Smooth muscle cell (in vitro differentiated cells): ENCODE measurements around the gene NOX3. TPM values are rescaled to one million over a fixed set of nuclear protein-coding genes. Genes with fewer than 3 reads are reported as not detected.
"Not testable (repeated sequence)": the region's sequence is repeated elsewhere in the genome, so short reads cannot be mapped to it uniquely, and the experiment has no call there.

Experiments
- DNase-seq: peaks from one replicate; lab custom pipeline; 2025; ENCODE audit not compliant: unreplicated experiment; lab: John Stamatoyannopoulos, UW
- H2AFZ ChIP-seq: fragments of 200-600 bp; sonication (generic); 2 replicates; pipeline ENCODE4 v1.6.0; 2016; ENCODE audit warnings: antibody characterized with exemption, low read depth, mild to moderate bottlenecking
- H3F3A ChIP-seq: fragments of 200-600 bp; sonication (generic); 2 replicates; pipeline ENCODE4 v1.6.0; 2017; ENCODE audit warnings: antibody characterized with exemption, low read depth
- H3K27ac ChIP-seq: fragments of 200-600 bp; sonication (generic); 2 replicates; pipeline ENCODE4 v1.5.1; 2016; ENCODE audit warnings: low read depth, mild to moderate bottlenecking
- H3K27me3 ChIP-seq: fragments of 200-600 bp; sonication (generic); 2 replicates; pipeline ENCODE4 v1.6.1; 2016; ENCODE audit warnings: low read depth, mild to moderate bottlenecking
- H3K36me3 ChIP-seq: fragments of 200-600 bp; sonication (generic); 2 replicates; pipeline ENCODE4 v1.5.1; 2016; ENCODE audit warnings: low read depth
- H3K4me1 ChIP-seq: fragments of 200-600 bp; sonication (generic); 2 replicates; pipeline ENCODE4 v1.5.1; 2016; ENCODE audit warnings: low read depth
- H3K4me2 ChIP-seq: fragments of 200-600 bp; sonication (generic); 2 replicates; pipeline ENCODE4 v1.6.0; 2016; ENCODE audit warnings: mild to moderate bottlenecking
- H3K4me3 ChIP-seq: fragments of 200-600 bp; sonication (generic); 2 replicates; pipeline ENCODE4 v1.5.1; 2016; ENCODE audit warnings: mild to moderate bottlenecking
- H3K79me2 ChIP-seq: fragments of 200-600 bp; sonication (generic); 2 replicates; pipeline ENCODE4 v1.6.0; 2016; ENCODE audit warnings: low read depth, mild to moderate bottlenecking
- H3K9ac ChIP-seq: fragments of 200-600 bp; sonication (generic); 2 replicates; pipeline ENCODE4 v1.6.0; 2016; ENCODE audit warnings: low read depth
- H3K9me3 ChIP-seq: fragments of 200-600 bp; sonication (generic); replicated peaks from 2 replicates; pipeline ENCODE4 v1.5.1; 2016; ENCODE audit warnings: low read depth
- H4K20me1 ChIP-seq: fragments of 200-600 bp; sonication (generic); 2 replicates; pipeline ENCODE4 v1.6.0; 2016; ENCODE audit warnings: low read depth
- CTCF ChIP-seq: fragments of 200-600 bp; sonication (generic); IDR thresholded peaks from 2 replicates; pipeline ENCODE4 v1.5.1; 2017; ENCODE audit warnings: borderline replicate concordance, mild to moderate bottlenecking, antibody characterized with exemption; ENCODE audit not compliant: insufficient read depth, poor library complexity, severe bottlenecking
- WGBS: methylation state at CpG from one replicate; pipeline ENCODE4 v1.1.7; 2016; ENCODE audit warnings: low lambda C conversion rate; 5-methylcytosine and 5-hydroxymethylcytosine counted together
- polyA plus RNA-seq: library from polyadenylated mRNA; unstranded; fragments of >200 nt; fragmentation: Nextera tagmentation; extraction: Ambion mirVana; gene quantifications from 2 replicates; pipeline ENCODE4 v1.2.1, GENCODE V29; 2016
- total RNA-seq: library from RNA; depleted of rRNA; stranded (reverse); fragments of >200 nt; gene quantifications from 2 replicates; pipeline ENCODE4 v1.2.3, GENCODE V29; 2014

Gene NOX3
- total and polyA plus RNA-seq, 2 experiments from 2014 or later = not detected

- H3K9me3 ChIP-seq = no peaks in the 10 kb centered on the region
- H3K36me3 ChIP-seq = no peaks in the 10 kb centered on the region
- H3K4me2 ChIP-seq = no peak overlapping the region
- no peak overlapping the region for H3K27ac ChIP-seq
- no peaks in the 10 kb centered on the region for H3K4me1 ChIP-seq
- no peaks in the 10 kb centered on the region for H3K27me3 ChIP-seq
- TF ChIP-seq CTCF = no peak
- DNase-seq = no peak
- no peak overlapping the region for H3K9ac ChIP-seq
- 41% methylated on average over 1 of the region's 1 CpG for WGBS
- H3K4me3 ChIP-seq = no peak overlapping the region
- H3F3A ChIP-seq = no peaks in the 10 kb centered on the region
- no peaks in the 10 kb centered on the region for H3K79me2 ChIP-seq
- no peak overlapping the region for H2AFZ ChIP-seq
- no peaks in the 10 kb centered on the region for H4K20me1 ChIP-seq
Measured at GRCh38 chr6:155472886-155473285, 17.2 kb upstream of the NOX3 start.

GRCh38 chr6:155470979-155471616, 15.5 kb upstream of the NOX3 start:
- H3K27ac ChIP-seq, H3K4me1 ChIP-seq, DNase-seq, H3K9ac ChIP-seq, H3K27me3 ChIP-seq, H2AFZ ChIP-seq, H3K4me2 ChIP-seq, H3K36me3 ChIP-seq, H4K20me1 ChIP-seq, H3F3A ChIP-seq, H3K4me3 ChIP-seq, H3K79me2 ChIP-seq, H3K9me3 ChIP-seq: not testable (repeated sequence)
- 86% methylated on average over 5 of the region's 5 CpGs for WGBS

GRCh38 chr6:155468543-155468942, 12.9 kb upstream of the NOX3 start:
- WGBS = 88% methylated on average over 3 of the region's 3 CpGs
- H4K20me1 ChIP-seq, H2AFZ ChIP-seq, H3K9ac ChIP-seq, H3K4me2 ChIP-seq, H3K27me3 ChIP-seq, DNase-seq, H3K36me3 ChIP-seq, H3K4me3 ChIP-seq, H3K27ac ChIP-seq, H3K9me3 ChIP-seq, H3K79me2 ChIP-seq, H3F3A ChIP-seq, H3K4me1 ChIP-seq: not testable (repeated sequence)

- no peaks in the 10 kb centered on the region for H3K4me1 ChIP-seq
- H2AFZ ChIP-seq = no peak overlapping the region
- H3K36me3 ChIP-seq = no peaks in the 10 kb centered on the region
- H3K4me2 ChIP-seq = no peak overlapping the region
- H3K9me3 ChIP-seq = no peaks in the 10 kb centered on the region
- H3K4me3 ChIP-seq = no peak overlapping the region
- TF ChIP-seq CTCF = no peak
- no peaks in the 10 kb centered on the region for H4K20me1 ChIP-seq
- no peak overlapping the region for H3K9ac ChIP-seq
- H3K79me2 ChIP-seq = no peaks in the 10 kb centered on the region
- no peaks in the 10 kb centered on the region for H3K27me3 ChIP-seq
- DNase-seq = no peak
- H3K27ac ChIP-seq = no peak overlapping the region
- H3F3A ChIP-seq = no peaks in the 10 kb centered on the region
- 94% methylated on average over 3 of the region's 3 CpGs for WGBS
Measured at GRCh38 chr6:155466539-155466938, 10.9 kb upstream of the NOX3 start.

GRCh38 chr6:155461556-155461955, 5.9 kb upstream of the NOX3 start:
- Histone ChIP-seq H4K20me1 (no peaks in the 10 kb centered on the region), H3K9ac (no peak overlapping the region), H3K4me1 (no peaks in the 10 kb centered on the region), H3K79me2 (no peaks in the 10 kb centered on the region), H3K4me3 (no peak overlapping the region), H3K9me3 (no peaks in the 10 kb centered on the region), H2AFZ (peak overlapping the region; percentile 47), H3K27me3 (no peaks in the 10 kb centered on the region), H3K4me2 (peak overlapping the region; percentile 4), H3K27ac (no peak overlapping the region), H3F3A (no peaks in the 10 kb centered on the region), H3K36me3 (no peaks in the 10 kb centered on the region)
- 80% methylated on average over 6 of the region's 6 CpGs for WGBS
- no peak for DNase-seq
- no peak for TF ChIP-seq CTCF
